Putamen (tissue), 1 donor: ENCODE measurements around the gene ARHGAP8.

Source experiments
- DNase-seq: peaks from one replicate; pipeline ENCODE4 v3.0.0-alpha.2; 2016; ENCODE audit warnings: low spot score

Gene ARHGAP8

DNA sequence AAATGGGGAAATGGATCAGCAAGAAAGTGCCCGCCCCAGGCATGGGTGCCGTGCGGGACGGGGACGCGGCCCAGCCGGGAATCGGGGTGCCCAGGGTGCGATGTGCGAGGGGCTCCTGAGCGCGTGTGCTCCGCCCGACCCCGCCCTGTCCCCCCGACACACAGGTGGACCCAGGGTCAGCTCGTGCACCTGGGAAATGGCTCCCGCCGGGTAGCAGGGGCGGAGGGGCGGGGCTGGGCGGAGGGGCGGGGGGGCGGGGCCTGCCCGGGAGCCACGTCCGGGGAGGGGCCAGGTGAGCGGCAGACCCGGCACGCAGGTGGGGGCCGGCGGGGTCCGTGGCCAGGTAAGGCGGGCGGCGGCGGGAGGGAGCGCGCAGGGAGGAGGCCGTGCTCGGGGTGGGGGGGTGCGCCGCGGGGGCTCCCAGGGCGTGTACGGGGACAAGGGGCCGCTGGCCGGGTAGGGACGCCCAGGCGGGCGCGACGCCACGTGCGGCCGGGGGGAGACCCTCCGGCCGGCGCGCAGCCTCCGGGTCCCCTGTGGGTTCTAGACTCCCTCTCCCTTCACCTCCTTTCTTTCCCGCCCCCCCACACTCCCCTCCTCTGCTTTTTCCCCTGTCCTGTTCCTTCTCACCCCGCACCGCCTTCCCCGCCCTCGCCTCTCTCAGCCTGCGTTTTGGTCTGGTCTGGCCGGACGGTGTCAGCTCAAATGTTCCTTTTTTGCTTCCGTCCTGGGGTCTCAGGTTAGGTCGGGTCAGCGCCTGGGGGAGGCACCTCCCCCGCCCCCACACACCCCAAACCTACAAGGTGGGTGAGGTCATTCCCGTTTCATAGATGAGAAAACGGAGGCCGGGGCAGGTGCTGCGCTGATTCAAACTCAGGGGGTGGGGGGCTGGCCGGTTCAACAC is at the start of gene ARHGAP8:
ARHGAP8 (plus strand) TSS at position 291 of the 904 bp plus-strand sequence. CDS start 33,953 bp downstream, outside the sequence.
- DNase-seq = no peak

DNA sequence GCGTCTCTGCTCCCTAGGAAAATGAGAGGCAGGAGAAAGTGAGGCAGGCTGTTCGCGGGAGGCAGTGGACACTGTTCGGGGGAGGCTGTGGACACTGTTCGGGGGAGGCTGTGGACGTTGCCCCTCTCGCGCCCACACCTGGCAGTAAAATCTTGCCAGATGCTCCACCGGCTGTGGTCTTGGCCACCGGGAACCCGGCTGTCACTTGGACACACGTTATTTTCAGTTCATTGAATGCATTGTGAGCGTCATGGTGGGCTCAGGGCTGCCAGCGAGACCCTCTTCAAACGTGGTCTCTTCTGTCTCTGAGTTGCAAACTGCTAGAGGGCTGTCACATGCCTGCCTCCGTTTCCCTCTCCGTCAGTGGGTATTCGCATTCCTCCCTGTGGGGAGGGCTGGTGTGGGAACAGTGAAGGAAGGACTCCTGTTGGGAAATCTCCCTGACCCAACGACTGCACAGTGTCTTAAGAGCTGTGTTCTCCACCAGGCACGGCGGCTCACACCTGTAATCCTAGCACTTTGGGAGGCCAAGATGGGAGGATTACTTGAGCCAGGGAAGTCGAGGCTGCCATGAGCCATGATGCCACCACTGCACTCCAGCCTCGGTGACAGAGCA is 49.0 kb upstream of the ARHGAP8 start:
- no peak for DNase-seq

DNA sequence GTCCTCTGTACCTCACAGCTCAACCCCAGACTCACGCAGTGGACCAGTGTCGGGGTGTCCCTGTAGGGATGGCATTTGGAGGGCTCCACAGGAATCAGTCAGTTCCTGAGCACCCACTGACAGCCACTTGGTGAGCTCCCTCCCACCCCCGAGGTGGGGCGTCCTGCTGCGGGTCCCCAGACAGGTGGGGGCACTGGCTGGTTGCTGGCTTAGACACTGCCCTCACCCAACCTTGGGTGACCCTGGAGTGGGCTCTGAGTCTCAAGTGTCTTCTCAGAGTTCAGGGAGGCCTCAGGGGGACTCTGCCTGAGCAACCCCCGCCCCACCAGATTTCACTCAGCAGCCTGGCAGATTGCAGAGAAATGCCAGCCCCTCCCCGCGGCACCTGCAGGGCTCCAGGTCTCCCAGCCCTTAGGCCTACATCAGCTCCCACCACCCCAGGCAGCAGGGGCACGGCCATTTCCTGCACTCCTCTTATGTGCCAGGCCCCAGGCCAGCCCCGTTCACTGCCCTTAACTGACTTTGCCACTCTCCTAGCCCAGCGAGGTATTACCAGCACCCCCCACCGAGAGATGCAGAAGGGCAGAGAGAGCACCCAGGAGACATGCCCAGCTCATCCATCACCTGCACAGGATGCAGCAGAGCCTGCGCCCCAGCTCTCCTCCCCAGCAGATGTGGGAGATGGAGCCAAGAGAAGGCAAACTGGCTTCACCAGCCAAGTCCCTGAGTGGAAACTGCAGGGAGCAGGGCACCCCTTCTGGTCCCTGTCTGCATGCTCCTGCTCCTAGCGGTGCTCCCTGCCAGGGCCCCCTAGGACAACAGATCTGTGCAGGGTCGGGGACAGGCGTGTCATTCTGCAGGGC is 48.0 kb upstream of the ARHGAP8 start:
- no peak for DNase-seq

DNA sequence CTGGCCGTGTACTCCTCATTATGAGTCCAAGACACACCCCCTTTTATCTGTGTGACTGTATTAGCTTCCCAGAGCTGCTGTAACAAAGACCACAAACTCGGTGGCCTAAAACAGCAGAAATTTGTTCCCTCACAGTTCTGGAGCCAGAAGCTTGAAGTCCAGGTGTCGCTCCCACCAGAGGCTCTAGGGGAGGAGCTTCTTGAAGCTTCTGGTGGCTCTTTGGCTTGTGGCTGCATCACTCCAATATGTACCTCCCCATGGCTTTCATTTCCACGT is 47.4 kb upstream of the ARHGAP8 start:
- DNase-seq = no peak

DNA sequence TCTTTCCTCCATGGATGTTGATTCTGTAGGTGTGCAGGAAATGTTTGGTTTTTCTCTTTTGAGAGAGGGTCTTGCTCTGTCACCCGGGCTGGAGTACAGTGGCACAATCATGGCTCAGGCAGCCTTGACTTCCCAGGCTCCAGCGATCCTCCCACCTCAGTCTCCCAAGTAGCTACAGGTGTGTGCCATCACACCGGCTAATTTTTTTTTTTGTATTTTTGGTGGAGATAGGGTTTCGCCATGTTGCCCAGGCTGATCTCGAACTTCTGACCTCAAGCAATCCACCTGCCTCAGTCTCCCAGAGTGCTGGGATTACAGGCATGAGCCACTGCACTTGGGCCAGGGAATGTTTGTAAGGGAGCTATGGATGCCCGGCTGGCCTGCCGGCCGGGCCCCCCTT is 45.9 kb upstream of the ARHGAP8 start:
- DNase-seq = no peak

DNA sequence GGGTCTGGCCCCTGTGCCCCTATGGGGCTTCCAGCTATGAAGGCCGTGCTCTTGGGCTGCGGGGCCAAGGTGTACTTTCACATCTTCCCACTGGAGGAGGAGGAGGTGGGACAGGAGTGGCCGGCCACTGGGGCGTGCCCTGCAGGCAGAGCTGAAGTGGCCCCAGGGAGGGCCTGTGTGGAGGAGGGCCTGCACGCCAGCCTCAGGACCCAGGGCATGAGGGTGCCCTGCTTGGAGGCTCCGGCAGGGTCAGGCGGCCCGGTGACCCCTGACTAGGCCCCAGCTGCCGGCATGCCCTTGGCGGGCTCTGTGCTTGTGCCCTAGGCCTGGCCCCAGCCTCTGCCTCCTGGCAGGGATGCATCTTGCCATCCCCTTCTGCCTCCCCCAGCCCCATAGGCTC is 45.2 kb upstream of the ARHGAP8 start:
- DNase-seq = no peak

DNA sequence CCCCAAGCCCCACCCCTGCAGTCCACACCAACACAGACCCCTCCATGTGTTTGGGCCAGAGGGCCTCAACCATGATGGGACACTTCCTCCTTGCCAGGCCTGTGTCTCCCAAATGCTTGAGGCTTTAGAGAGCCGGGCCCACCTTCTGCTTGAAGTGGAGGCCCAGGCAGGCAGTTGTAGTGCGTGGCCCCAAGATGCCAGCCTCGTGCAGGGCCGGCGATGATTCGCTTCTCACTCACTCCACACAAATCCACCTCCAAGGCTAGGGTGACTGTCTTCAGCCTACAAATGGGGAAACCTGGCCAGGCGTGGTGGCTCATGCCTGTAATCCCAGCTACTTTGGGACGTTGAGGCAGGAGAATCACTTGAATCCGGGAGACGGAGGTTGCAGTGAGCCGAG is 44.6 kb upstream of the ARHGAP8 start:
- DNase-seq = no peak

DNA sequence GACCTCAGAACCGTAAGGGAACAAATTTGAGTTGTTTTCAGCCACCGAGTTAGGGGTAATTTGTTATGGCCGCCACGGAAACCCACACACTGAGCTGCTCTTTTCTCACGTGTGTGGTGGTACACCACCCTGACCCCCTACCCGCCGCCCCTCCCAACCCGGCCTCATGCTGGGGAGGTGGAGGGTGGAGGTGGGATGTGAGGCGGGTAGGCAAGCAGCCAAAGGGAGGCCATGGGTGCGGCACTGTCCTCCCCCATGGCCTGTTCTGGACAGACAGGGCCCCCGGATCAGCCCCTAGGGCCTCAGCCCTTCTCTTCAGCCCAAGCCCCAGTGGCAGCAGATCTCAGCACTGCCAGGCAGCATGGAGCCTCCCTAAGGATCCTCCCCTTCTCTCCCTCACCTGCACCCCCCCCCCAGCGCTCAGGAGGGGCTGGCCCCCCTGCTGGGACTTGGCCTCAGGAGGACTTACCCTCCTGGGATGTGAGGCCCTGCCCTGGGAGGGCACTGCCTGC is 42.4 kb upstream of the ARHGAP8 start:
- no peak for DNase-seq

DNA sequence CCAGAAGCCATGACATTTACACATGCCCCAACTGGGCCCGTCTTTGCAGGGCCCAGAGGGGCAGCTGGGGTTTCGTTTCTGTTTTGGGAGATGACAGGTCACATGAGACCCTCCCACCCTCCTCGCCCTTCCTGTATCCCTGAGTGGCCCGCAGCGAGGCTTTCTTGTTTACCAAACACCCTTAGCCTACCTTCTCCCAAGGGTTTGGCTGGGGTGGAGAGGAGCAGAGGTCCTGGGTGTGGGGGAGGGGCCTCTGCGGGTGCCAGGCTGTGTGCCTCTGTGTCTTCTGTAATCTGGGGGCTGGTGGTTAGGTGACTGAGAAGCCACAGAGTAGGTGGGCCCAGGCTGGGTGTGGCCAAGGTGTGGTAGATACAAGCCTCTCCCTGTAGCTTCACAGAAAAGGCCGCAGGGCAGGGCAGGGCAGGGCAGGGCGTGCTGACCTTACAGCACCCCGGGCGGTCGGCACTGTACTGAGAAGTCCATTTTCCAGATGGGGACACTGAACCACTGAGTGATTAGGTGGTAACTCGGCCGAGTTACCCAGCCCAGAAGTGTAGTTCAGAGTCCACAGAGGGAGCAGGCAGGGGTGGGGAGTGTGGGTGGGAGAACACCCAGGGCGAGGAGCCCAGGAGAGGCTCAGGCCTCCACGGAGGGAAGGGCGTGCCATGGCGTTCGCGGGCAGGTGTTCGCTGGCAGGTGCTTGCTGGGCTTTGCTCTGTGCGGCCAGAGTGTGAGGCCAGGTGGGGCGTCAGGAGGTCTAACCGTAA is 41.7 kb upstream of the ARHGAP8 start:
- DNase-seq = no peak

DNA sequence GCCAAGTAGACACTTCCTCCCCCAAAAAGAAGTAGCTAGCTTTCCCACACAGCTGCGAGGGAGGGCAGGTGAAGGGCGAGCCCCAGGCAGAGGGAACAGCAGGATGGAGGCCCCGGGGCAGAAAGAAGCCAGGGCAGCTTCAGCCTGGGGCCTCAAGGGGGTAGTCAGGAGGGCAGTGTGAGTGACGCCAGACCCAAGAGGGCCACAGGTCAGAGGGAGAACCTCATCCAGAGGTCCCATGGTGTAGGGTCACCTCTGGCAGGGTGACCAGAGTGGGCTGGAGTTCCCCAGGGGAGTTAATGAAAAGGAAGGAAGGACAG is 41.2 kb upstream of the ARHGAP8 start:
- DNase-seq = no peak

DNA sequence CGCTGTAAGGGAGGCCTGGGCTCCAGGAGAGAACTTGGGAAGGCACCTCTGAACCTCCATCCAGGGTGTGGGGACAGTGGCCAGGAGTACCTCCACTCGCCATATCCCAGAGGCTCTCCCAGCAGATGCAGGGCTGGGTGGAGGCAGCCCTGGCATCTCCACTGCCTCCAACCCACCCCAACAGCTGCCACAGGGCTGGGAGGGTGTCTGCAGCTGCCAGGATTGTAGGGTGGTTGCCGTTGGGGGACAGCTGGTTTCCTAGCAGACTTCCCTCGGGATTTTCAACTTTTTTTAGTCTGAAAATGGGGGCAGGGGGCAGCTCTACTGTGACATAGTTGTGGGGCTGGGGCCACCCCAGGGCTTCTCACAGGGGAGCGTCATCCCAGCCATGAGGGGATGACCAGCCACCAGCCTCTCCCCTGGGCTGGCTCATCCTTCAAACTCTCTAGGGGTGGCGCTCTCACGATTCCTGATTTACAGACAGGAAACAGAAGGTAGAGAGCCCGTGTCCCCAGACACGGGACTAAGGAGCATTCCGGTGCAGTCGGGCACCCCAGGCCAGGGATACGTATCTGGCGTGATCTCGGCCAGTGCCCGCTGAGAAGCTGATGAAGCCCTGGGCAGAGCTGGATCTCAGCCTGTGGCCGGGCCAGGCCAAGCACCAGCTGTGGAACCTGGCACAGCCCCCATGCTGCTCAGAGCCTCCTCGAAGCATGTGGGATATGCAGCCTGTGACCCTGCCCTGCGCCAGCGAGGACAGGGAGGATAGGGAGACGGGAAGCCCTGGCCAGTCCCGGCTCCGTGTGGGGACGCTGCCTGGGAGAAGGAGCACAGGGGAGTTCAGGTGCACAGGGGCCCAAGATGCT is 40.5 kb upstream of the ARHGAP8 start:
- DNase-seq = no peak

DNA sequence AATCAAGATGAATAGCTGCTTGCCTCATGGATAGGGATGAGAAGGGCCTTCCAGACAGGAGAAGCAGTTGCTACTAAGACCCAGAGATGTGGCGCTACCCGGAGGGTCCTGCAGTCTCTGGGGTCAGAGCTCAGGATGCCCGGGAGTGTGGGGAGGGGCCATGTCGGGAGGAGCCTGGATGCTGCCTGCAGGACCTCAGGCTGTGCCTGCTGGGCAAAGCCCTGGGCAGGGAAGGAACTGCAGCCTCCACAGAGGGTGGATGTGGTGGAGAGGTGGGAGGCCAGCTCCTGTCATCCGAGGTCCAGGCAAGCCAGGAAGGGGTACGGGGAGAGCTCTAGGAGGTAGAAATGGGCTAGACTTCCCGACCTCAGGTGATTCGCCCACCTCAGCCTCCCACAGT is 39.4 kb upstream of the ARHGAP8 start:
- no peak for DNase-seq

DNA sequence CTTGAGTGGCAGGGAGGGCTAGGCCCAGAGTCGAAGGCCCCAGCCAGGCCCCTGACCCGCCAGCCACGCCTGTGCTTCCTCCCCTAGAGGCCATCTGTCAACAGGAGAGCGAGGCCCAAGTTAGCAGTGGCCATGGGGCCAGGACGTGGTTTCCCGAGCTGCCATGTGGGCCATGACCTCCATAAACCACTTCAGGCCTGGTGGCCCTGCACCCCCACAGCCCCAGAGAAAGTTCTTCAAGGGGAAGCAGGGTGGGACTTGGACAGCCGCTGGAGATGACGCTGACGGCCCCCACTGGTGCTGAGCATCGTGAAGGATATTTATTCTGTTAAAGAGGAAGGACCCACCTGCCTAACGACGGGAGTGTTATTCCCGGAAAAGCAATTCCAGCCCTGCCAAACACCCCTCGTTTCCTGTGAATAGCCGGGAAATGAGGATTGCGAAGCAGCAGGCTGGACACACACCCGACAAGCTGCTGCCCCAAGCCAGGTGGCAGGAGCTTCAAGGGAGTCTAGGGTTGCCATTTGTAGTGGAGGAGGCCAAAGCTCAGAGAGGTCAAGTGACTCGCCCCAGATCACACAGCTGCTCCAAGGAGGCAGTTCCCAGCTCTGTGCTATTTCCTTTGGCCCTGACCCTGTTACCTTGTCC is 37.5 kb upstream of the ARHGAP8 start:
- DNase-seq = no peak

DNA sequence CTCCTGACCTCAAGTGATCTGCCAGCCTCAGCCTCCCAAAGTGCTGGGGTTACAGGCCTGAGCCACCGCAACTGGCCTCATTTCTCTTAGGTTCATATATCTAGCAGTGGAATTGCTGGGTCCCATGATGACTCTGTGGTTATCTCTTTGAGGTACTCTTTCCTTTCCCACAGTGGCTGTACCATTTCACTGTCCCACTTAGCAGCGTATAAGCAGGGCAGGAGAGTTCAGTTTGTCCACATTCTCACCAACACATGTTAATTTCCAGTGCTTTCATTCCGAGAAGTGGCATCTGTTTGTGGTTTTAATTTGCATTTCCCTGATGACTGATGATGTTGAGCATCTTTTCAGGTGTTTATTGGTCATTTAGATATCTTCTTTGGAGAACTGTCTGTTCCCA is 34.0 kb upstream of the ARHGAP8 start:
- no peak for DNase-seq

DNA sequence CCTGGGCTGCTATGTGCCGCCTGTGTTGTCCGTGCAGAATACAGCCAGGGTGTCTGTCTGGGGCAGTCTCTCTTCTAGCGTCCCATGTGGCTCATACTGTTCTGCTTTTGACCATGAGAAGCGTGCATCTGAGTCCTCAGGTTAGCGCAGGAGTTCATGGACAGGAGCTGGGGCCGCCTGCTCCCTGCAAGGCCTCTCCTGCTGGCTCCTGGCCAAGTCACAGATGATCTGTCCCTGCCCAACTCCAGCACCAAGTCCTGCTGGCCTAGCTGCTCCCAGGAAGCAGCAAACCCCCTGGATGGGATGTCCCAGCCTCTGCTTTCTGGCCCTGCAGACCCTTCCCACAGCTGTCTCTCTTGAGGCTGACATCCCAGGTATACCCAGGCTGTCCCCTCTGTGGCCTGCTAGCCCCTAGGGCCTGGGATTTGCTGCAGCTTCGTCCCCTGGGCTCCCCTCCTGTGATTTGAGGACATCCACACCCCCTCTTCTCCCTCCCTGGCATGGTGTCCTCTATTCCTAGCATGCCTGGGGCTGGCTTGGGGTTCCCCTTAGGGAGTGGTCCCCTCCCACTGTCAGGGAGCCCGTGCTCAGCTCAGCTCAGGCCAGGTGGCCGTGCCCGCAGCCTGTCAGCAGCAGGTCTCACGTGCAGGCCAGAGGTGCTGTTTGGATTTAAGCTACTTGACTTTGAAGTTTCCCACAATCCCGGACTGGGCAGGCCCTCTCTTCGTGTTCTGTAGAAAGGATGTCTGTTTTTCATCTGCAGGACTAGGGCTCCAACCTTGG is 32.6 kb upstream of the ARHGAP8 start:
- DNase-seq = no peak

DNA sequence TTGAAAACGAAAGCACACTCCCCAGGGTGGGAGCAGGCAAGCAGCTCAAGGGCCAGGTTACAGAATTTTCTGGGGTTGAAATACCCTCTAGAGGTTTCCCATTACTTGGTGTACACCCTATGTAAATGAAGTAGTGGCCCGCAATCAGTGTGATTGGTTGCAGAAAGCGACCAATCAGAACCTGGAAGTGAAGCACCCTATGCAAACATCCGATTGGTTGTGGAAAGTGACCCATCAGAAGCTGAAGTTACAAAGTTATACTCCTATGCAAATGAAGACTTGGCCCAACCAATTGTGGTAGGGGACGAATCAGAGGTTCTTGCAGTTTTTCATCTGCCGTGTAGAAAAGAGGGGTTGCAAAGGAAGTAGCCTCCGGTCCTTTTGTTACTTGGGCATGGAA is 31.2 kb upstream of the ARHGAP8 start:
- DNase-seq = no peak

DNA sequence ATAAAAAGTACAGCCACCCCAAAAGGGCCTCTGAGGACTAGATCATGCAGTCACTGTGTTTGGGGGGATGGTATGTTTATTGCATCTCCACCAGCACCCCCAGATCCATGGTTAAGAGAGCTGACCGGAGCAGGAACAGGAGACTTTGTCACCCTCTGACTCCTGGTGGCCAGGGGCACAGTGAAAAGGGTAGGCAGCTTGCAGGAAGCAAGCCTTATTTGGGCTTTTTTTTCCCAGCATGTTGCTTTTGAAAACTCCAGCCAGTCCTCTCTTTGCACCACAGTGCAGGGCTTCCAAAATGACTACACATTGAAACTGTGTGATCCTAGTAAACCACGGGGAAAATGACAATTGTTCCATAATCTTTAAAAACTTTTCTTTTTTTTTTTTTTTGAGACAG is 29.8 kb upstream of the ARHGAP8 start:
- no peak for DNase-seq

DNA sequence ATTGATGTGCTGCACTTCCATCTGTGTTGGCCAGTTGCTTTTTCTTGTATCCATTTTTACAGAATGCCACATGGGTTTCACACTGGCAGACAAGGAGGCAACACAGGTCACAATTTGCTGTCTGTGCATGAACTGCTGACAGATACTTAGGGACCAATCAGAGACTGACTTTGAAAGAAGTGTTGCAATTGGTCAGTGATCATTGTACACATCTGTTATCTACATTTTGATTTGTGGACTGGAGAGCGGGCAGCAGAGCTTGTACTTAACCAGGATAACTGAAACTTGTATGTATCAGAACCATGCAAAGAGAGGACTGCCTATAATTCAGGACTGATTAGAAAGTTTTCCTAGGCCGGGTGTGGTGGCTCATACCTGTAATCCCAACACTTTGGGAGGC is 28.6 kb upstream of the ARHGAP8 start:
- DNase-seq = no peak

DNA sequence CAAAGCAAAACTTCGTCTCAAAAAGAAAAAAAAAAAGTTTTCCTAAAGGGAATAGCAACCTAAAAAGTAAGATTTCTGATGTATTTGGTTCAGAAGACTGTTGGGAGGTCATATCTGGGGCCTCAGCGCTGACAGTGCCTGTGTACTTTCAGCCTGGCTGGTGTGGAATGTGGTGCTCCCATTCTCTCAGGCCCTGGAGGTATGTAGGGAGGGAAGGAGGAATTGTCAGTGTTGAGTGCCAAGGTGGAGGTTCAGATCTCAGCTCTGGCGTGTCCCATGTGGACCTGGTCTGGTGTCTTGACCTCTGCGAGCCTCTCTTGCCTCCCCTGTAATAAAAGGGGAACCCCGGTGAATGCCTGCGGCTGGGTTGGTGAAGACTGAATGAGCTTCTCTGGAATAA is 28.0 kb upstream of the ARHGAP8 start:
- no peak for DNase-seq

DNA sequence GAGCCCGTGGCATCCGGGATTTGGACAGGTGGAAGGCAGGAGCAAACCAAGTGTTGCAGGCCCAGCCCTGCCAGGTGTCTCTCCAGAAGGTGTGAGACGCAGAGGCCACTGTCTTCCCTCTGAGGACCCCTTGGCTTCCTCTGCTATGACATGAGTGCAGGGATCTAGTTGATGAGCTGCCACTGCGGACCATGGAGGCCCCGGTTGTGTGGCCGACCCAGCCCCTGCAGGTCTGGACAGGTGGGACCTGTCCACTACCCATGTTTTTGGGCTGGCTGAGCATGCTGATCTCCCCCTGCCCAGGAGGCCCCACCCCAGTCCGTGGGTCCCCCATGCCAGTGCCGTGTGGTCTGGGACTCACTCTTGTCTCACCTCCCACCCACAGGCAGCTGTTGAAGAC is 27.5 kb upstream of the ARHGAP8 start:
- no peak for DNase-seq
